ENCODE data around the gene MDM4.

DNA sequence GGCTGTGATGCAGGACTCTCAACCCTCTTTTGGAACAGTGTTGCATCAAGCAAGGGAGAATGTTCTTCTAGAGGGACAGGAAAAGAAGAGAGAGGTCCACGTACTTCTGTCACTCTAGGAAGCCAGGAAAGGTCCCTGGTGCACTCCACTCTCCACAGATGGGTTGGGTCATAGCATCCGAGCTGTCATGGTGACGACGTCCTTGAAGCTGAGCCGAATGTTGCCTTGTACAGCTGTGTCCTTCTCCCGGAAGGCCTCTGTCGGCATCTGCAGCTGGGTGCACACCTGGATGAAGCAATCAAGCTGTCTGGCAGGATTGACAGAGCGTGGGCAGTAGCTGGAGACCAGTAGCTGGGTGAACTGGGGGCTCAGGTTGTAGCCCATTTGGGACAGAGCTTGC is 12.5 kb downstream of the MDM4 start:
- TF ChIP-seq, protein P1, sequence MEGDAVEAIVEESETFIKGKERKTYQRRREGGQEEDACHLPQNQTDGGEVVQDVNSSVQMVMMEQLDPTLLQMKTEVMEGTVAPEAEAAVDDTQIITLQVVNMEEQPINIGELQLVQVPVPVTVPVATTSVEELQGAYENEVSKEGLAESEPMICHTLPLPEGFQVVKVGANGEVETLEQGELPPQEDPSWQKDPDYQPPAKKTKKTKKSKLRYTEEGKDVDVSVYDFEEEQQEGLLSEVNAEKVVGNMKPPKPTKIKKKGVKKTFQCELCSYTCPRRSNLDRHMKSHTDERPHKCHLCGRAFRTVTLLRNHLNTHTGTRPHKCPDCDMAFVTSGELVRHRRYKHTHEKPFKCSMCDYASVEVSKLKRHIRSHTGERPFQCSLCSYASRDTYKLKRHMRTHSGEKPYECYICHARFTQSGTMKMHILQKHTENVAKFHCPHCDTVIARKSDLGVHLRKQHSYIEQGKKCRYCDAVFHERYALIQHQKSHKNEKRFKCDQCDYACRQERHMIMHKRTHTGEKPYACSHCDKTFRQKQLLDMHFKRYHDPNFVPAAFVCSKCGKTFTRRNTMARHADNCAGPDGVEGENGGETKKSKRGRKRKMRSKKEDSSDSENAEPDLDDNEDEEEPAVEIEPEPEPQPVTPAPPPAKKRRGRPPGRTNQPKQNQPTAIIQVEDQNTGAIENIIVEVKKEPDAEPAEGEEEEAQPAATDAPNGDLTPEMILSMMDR (IDR thresholded peaks at IDR 0.05): no peak
- TF ChIP-seq, protein P2, sequence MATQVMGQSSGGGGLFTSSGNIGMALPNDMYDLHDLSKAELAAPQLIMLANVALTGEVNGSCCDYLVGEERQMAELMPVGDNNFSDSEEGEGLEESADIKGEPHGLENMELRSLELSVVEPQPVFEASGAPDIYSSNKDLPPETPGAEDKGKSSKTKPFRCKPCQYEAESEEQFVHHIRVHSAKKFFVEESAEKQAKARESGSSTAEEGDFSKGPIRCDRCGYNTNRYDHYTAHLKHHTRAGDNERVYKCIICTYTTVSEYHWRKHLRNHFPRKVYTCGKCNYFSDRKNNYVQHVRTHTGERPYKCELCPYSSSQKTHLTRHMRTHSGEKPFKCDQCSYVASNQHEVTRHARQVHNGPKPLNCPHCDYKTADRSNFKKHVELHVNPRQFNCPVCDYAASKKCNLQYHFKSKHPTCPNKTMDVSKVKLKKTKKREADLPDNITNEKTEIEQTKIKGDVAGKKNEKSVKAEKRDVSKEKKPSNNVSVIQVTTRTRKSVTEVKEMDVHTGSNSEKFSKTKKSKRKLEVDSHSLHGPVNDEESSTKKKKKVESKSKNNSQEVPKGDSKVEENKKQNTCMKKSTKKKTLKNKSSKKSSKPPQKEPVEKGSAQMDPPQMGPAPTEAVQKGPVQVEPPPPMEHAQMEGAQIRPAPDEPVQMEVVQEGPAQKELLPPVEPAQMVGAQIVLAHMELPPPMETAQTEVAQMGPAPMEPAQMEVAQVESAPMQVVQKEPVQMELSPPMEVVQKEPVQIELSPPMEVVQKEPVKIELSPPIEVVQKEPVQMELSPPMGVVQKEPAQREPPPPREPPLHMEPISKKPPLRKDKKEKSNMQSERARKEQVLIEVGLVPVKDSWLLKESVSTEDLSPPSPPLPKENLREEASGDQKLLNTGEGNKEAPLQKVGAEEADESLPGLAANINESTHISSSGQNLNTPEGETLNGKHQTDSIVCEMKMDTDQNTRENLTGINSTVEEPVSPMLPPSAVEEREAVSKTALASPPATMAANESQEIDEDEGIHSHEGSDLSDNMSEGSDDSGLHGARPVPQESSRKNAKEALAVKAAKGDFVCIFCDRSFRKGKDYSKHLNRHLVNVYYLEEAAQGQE (IDR thresholded peaks at IDR 0.05): no peak
- no peak for TF ChIP-seq KDM1A (IDR thresholded peaks at IDR 0.05; ENCODE audit: low read depth)
- no peak for TF ChIP-seq POLR2A (IDR thresholded peaks at IDR 0.05; ENCODE audit: low read length)
- TF ChIP-seq CHD4 (IDR thresholded peaks at IDR 0.05; ENCODE audit: borderline replicate concordance): no peak
- no peak for TF ChIP-seq MYC (IDR thresholded peaks at IDR 0.05; ENCODE audit: borderline replicate concordance, low read length)
- TF ChIP-seq, protein P3, sequence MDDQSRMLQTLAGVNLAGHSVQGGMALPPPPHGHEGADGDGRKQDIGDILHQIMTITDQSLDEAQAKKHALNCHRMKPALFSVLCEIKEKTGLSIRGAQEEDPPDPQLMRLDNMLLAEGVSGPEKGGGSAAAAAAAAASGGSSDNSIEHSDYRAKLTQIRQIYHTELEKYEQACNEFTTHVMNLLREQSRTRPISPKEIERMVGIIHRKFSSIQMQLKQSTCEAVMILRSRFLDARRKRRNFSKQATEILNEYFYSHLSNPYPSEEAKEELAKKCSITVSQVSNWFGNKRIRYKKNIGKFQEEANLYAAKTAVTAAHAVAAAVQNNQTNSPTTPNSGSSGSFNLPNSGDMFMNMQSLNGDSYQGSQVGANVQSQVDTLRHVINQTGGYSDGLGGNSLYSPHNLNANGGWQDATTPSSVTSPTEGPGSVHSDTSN (IDR thresholded peaks at IDR 0.05): no peak
- TF ChIP-seq RAD21 (conservative IDR thresholded peaks at IDR 0.05 in 1 of 2, IDR thresholded peaks at IDR 0.05 in 1 of 2): no peak
- TF ChIP-seq EP300 (IDR thresholded peaks at IDR 0.05): no peak
- no peak for TF ChIP-seq MAZ (IDR thresholded peaks at IDR 0.05; ENCODE audit: borderline replicate concordance, low read depth, low read length)
- TF ChIP-seq MAFK (IDR thresholded peaks at IDR 0.05; ENCODE audit: partially characterized antibody): no peak

Data from A549 (cell line).